ENCODE results near the gene SERPINB10.

GRCh38 chr18:63872586-63872985, 35.2 kb upstream of the SERPINB10 start:
- no peak for TF ChIP-seq CTCF (conservative IDR thresholded peaks at IDR 0.05)
- TF ChIP-seq EZH2 (IDR thresholded peaks at IDR 0.05; ENCODE audit: low read depth): no peak
